MCF 10A (cell line): ENCODE measurements around the gene HIPK1. TPM values are rescaled to one million over a fixed set of nuclear protein-coding genes. Genes with fewer than 3 reads are reported as not detected.

ENCODE experiments used
- BruUV-seq: library from RNA; stranded (reverse); fragments of 400-500 nt; replicated peaks from 2 replicates; lab custom pipeline; 2021; lab: Mats Ljungman, UMichigan
- CTCF ChIA-PET: fragments of 300-600 bp; sonication (Branson Sonifier 250); formaldehyde crosslinking; extraction: SDS; loops from one replicate; lab custom pipeline; 2021; ENCODE audit warnings: antibody characterized with exemption, inconsistent platforms; lab: Yijun Ruan, JAX
- POLR2A ChIA-PET: fragments of 300-600, 350-650 bp; sonication (Branson Sonifier 250); formaldehyde crosslinking; extraction: SDS; loops from one replicate; lab custom pipeline; 2020; ENCODE audit warnings: antibody characterized with exemption, inconsistent platforms; lab: Yijun Ruan, JAX
- DNase-seq: peaks from one replicate; pipeline ENCODE4 v3.0.0-alpha.2; 2018; ENCODE audit not compliant: unreplicated experiment
- H3K27ac Mint-ChIP-seq: one replicate; pipeline ENCODE4 v1.8.0; 2022; ENCODE audit warnings: mild to moderate bottlenecking, low read depth, mixed read lengths; ENCODE audit not compliant: unreplicated experiment
- H3K27me3 Mint-ChIP-seq: one replicate; pipeline ENCODE4 v1.8.0; 2022; ENCODE audit warnings: mixed read lengths; ENCODE audit not compliant: insufficient read depth, unreplicated experiment
- H3K36me3 Mint-ChIP-seq: one replicate; pipeline ENCODE4 v1.8.0; 2022; ENCODE audit warnings: mild to moderate bottlenecking, moderate library complexity, mixed read lengths; ENCODE audit not compliant: insufficient read depth, unreplicated experiment
- H3K4me1 Mint-ChIP-seq: one replicate; pipeline ENCODE4 v1.8.0; 2022; ENCODE audit warnings: mixed read lengths; ENCODE audit not compliant: insufficient read depth, unreplicated experiment
- H3K4me3 Mint-ChIP-seq: one replicate; pipeline ENCODE4 v1.8.0; 2022; ENCODE audit warnings: mild to moderate bottlenecking, moderate library complexity, mixed read lengths; ENCODE audit not compliant: unreplicated experiment
- H3K9me3 Mint-ChIP-seq: one replicate; pipeline ENCODE4 v1.8.0; 2022; ENCODE audit warnings: mixed read lengths; ENCODE audit not compliant: unreplicated experiment
- intact Hi-C: fragments of 100-400 bp; cut with micrococcal nuclease; formaldehyde crosslinking; loops from 2 replicates; pipeline ENCODE4 v1.14.1; 2022
- total RNA-seq: library from RNA; stranded (reverse); gene quantifications from 2 replicates; pipeline ENCODE4 v1.2.3, GENCODE V29; 2022
- TF ChIP-seq, protein P1 (sequence below): fragments of 200-600 bp; IDR thresholded peaks from one replicate; pipeline ENCODE4 v1.8.0; 2022; ENCODE audit warnings: antibody characterized with exemption, mild to moderate bottlenecking; ENCODE audit not compliant: unreplicated experiment

Gene HIPK1
- total RNA-seq, 1 experiment from 2014 or later = 46.7 TPM

GRCh38 chr1:113886417-113887401 lies 42.4 kb upstream of the HIPK1 start:
- Mint-ChIP-seq H3K27ac (no peak overlapping the region), H3K4me1 (no peaks in the 10 kb centered on the region), H3K27me3 (no peaks in the 10 kb centered on the region), H3K36me3 (peaks cover 7% of the 10 kb centered on the region), H3K4me3 (no peak overlapping the region), H3K9me3 (no peaks in the 10 kb centered on the region)
- POLR2A ChIA-PET = interaction anchor here (0.6 kb wide), 1 partner anchor 164 kb away, joined by 3 read pairs; no protein-coding TSS in a partner anchor
- DNase-seq = no peak
- BruUV-seq = no TSS peak
- intact Hi-C loops = no loop called here
- TF ChIP-seq, protein P1, sequence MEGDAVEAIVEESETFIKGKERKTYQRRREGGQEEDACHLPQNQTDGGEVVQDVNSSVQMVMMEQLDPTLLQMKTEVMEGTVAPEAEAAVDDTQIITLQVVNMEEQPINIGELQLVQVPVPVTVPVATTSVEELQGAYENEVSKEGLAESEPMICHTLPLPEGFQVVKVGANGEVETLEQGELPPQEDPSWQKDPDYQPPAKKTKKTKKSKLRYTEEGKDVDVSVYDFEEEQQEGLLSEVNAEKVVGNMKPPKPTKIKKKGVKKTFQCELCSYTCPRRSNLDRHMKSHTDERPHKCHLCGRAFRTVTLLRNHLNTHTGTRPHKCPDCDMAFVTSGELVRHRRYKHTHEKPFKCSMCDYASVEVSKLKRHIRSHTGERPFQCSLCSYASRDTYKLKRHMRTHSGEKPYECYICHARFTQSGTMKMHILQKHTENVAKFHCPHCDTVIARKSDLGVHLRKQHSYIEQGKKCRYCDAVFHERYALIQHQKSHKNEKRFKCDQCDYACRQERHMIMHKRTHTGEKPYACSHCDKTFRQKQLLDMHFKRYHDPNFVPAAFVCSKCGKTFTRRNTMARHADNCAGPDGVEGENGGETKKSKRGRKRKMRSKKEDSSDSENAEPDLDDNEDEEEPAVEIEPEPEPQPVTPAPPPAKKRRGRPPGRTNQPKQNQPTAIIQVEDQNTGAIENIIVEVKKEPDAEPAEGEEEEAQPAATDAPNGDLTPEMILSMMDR = no peak
- CTCF ChIA-PET = interaction anchor here (1.1 kb wide), 2 partner anchors 9 to 18 kb away, joined by 3 to 6 read pairs; no protein-coding TSS in a partner anchor

GRCh38 chr1:113887402-113888175 lies 41.5 kb upstream of the HIPK1 start, which contains the start of gene BCL2L15:
TSS of gene BCL2L15 (minus strand) at chr1:113887581. CDS start at chr1:113887375, 206 bp downstream.
- Mint-ChIP-seq H3K4me3 (no peak within 1 kb of the TSS), H3K36me3 (peaks cover 7% of the 10 kb centered on the region), H3K27me3 (no peaks in the 10 kb centered on the region), H3K27ac (no peak within 1 kb of the TSS), H3K4me1 (no peaks in the 10 kb centered on the region), H3K9me3 (no peaks in the 10 kb centered on the region)
- no TSS peak for BruUV-seq
- ChIA-PET POLR2A (no interaction called here), CTCF (interaction anchor here (0.5 to 1.1 kb wide), 3 partner anchors 10 to 483 kb away, joined by 3 to 6 read pairs (median 4); no protein-coding TSS in a partner anchor)
- TF ChIP-seq, protein P1 = no peak
- intact Hi-C loops = no loop called here
- no peak for DNase-seq

- Mint-ChIP-seq H3K27ac (no peak overlapping the region), H3K4me1 (no peaks in the 10 kb centered on the region), H3K9me3 (no peaks in the 10 kb centered on the region), H3K27me3 (no peaks in the 10 kb centered on the region), H3K4me3 (no peak overlapping the region), H3K36me3 (peaks cover 18% of the 10 kb centered on the region)
- no TSS peak for BruUV-seq
- DNase-seq = no peak
- ChIA-PET CTCF (no interaction called here), POLR2A (interaction anchor here (0.6 kb wide), 2 partner anchors 128 to 151 kb away, joined by 3 read pairs; no protein-coding TSS in a partner anchor)
- intact Hi-C loops = no loop called here
- TF ChIP-seq, protein P1 = no peak
Observed at GRCh38 chr1:113890816-113891215, 38.3 kb upstream of the HIPK1 start.
